CD4-positive, alpha-beta T cell treated with Interleukin-6 for 4 hours (primary cell): ENCODE measurements around the gene TMBIM1.

Experiments used
- DNase-seq: peaks from one replicate; pipeline ENCODE4 v3.0.0-alpha.2; 2020; ENCODE audit warnings: mixed read lengths

Gene TMBIM1

DNA sequence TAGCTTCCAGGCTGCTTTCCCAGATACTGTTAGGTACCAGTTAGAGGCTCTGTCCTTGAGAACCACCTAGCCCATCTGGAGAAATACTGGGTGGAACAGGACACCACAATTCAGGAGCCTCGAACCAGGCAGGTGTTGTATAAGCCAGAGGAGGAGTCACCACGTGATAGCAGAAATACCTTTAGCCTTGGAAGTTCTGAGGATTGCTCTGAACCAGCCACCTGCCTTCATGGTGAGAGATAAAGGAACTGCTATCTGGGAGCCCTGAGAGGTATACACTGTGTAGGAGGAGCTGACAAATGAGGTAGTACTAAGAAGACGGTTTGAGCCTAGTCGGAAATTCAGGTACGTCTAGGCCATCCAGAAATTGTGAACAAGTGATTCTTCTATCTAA lies 39.1 kb downstream of the TMBIM1 start:
- DNase-seq: no peak

DNA sequence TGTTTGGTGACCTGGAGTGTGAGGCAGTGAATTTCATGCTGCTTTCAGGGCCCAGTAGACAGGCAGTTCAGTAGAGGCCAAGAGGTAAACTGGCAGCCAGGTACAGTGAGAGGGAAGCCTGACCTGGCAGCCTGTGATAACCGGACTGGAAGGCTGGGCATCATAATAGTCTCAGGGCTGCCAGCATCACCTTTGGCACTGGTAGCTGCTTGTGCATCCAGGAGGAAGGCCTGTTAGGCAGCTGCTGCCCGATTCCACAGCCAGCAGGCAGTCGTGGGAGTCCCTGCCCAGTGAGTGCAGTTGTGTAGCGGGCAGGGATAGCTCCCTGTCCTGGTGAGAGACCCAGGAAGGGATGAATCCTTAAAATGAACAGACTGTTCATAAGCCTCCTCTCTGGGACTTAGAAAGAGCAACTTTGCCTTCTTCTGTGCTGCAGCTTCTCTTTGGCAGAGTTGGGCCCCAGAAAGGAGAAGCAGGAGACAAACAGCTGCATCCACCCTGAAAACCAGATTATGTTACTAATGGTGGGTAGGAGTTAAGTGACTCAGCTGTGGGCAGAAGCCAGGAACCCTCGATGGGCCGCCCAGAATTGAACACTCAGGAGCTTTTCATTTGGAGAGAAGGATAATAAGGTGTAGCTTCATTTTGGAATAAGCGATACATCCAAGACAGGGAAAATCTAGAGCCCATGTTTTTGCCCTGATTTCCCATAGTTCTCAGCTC lies 39.6 kb downstream of the TMBIM1 start:
- DNase-seq: no peak

DNA sequence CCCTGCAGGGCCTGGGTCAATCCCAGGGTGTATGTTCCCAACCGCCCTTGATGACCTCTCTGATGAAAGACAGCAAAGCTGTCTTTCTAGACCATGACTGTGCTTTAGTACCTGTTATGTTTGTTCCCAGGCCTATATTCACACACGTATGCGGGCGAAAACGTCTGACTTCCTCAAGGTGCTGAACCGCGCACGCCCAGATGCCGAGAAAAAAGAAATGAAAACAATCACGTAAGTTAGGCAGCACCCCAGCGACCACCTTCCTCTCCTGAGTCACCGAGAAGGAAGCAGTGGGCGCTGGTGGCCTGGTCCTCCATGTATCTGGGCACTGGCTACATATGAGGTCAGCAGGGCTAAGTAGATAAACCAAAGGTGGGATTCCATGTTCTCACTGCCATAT lies 42.6 kb downstream of the TMBIM1 start:
- no peak for DNase-seq

DNA sequence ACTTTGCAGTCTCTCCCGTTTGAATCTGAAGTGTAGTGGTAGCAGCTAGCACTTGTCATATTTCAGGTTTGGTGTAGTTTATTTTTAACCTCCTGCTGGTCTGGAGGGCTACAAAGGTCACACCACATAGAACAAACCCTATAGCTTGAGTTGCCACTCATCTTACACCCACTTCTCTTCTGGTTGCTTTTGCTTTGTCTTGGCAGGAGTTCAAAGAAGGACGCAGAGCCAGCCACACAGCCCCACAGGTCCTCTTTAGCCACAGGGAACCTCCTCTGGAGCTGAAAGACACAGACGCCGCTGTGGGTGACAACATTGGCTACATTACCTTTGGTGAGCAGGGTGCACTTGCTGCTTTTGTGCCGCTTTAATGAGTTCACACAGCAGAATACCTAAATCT lies 47.1 kb downstream of the TMBIM1 start:
- DNase-seq: no peak

DNA sequence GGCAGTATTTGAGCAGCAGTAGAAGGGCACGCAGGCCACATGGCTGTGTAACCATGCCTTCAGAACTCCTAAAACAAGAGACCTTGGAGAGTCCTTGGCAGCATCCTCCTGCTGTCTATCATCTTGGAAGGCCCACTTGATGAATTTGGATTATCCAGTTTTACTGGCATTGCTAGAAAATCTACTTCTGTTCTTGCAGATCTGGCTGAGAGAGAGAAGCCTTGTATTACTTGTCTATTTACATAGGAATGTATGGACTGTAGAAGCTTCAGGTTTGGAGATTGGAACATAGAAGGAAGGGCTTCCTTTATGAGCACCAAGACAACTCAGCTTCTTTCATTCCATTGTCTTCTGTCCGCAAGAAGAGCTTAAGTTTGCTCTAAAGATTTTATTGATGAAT lies 47.6 kb downstream of the TMBIM1 start:
- no peak for DNase-seq

DNA sequence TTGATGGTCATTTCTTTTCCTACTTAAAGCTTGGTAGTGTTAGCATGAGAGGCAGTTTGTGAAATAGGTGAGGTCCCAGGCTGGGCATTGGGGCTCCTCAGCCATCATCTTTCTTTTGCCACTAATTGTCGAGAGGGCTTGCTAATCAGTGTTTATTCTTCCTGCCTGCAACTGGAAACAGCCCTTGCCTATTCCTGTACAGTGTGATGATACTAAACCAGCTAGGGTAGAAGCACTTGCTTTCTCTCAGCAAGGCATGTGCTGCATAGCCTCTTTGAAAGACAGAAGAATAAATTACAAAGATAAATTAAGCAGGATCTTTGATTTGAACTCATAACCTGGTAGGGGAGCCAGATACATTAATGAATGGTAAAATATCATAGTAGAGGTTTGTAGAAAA lies 48.1 kb downstream of the TMBIM1 start:
- no peak for DNase-seq

DNA sequence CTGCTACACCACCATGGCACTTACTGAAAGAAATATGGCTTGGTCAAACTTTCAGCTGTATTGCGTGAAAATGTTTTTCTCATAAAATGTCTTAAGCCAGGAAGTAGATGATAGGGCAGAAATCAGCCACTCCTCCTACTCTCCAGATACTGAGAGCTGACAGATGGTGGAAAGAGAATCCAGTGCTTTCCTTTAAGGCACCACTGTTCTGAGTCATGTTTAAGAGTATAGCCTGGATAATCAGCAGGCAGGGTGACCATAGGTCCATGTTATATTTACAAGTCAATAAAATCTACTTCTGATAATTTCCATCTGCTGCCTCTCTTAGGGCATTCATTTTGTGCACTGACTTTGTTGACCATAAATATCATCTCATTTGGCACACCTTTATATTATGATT lies 53.4 kb downstream of the TMBIM1 start:
- DNase-seq: no peak

DNA sequence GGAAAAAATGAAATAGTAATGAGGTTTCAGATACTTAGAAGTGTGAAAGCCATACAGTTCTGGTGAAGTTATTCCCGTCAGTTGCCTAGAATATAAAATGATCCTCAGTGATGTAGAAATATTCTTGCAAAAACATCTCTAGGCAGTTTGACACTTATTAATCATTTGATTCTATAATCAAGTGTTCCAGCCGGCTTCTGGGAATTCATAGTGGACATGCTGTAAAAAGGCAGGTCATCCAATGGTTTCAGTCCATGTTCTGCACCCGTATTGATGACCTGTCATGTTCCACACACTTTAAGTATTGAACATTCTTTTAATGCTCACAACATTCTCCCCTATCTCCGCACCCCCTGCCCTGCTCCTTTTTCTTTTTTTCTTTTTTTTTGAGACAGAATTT lies 55.5 kb downstream of the TMBIM1 start:
- no peak for DNase-seq

DNA sequence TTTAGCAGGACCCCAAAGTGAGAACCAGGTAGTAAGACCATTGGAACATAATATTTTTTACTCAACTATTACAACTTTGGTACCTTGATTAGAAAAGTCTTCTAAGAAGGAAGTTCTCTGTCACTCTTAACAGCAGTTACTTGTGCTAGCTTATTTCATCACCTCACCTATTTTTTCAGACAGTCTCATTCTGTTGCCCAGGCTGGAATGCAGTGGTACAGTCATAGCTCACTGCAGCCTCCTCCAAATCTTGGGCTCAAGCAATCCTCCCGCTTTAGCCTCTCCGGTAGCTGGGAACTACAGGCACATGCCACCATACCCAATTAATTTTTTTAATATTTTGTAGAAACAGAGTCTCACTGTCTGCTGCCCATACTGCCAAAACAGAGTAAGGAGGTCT lies 57.3 kb downstream of the TMBIM1 start:
- no peak for DNase-seq

DNA sequence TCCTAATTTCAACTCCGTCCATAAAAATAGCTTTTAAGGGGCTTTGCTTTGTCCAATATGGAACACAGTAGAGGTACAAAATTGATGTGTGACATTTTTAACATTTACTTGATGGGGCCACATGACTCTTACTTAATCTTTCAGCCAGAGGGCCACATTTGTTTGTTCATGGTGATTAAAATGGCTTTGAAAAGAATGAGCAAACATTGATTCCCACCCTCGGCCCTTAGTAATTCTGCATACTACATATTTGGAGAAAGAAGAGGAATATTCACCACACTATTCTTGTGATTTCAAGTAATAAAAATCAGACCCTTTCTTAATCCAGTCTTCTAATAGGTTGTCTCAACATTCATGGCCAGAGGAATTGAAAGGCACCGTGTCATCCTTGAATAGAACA lies 57.8 kb downstream of the TMBIM1 start:
- DNase-seq: no peak

DNA sequence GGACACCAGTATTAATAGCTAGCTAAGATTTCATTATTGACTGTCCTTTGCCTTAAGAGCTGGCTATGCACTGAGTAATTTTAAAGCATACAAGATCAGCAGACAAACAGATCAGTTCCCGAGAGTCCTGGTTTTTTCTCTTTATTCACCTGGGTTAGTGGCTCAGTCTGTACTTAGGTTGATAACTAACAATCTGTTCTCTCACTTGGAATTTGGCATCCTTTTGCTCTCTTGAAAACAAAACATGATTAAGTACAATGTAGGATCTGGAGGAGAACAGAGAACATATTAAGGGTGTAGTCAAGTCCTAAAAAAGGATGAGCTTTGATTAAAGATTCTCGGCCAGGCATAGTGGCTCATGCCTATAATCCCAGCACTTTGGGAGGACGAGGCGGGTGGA lies 58.8 kb downstream of the TMBIM1 start:
- DNase-seq: no peak

DNA sequence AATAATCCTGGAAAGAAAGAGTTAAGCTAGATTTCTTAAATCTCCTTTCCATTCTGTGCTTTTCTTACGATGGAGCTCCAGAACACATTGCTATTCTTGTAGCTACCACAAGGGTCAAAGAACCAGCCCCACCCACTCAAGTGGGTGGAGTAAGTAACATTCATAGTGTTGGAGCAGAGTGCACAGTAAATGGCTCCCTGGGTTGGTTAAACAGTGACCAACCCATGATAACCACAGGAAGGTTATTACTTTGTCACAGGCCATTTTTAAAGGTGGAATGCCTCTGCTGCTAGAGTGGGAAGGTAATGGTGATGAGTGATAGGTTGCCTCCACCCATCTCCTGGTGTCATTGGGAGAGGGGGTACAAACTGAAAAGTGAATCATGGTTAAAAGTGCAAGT lies 61.4 kb downstream of the TMBIM1 start:
- DNase-seq: peak; percentile 31

DNA sequence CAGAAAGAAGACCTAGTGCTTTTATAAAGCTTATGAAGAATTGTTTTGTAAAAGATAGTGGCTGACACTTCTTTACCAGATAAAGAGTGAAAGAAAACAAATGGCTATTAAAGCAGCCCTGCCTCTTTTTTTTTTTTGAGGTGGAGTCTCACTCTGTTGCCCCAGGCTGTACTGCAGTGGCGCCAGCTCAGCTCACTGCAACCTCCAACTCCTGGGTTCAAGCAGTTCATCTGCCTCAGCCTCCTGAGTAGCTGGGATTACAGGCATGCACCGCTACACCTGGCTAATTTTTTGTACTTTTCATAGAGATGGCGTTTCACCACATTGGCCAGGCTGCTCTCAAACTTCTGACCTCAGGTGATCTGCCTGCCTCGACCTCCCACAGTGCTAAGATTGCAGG lies 62.5 kb downstream of the TMBIM1 start:
- DNase-seq: peak; percentile 40

DNA sequence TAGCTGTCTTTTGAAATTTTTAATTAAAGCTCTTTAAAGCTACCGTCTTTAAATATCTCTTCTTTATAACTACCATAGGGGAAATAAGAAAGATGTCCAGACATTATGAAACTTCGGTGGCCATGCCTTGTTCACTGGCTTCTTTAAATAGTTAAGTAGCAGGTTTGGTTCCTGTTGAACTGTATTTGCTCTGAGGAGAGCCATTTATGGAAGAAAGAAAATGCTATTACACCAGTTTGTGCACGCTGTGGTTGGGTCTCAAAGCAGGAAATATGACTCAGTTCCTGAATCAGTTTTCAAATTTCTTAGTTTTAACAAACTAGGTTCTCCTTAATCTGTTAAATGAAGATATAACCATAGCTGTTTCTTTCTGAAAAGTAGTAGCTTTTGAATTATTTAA lies 63.1 kb downstream of the TMBIM1 start:
- peak; percentile 56 for DNase-seq

DNA sequence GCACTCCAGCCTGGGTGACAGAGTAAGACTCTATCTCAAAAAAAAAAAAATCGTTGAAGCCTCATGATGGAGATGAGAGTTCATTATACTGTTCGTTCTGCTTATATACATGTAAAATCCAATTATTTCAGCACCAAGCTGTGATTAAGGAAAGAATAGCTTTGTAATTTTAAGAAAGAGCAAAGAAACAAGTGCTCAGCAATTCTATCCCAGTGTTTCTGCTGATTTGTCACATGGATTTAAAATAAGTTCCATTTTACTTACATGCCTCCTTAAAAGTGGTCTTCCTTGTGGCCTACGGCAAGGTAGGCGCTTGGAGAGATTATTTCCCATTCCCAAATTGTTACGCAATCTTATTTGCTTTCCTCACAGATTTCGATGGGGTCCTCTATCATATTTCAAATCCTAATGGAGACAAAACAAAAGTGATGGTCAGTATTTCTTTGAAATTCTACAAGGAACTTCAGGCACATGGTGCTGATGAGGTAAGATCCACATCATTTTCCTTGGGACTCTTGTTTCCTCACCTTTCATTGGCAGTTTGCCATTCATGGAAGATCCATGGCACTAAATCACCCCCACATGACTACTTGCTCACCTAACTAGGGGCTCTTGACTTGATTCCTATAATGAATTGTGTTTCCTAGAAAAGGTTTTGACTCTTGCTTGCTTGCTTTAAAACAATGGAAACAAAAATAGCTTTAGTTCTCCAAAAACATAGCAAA lies 63.8 kb downstream of the TMBIM1 start:
- DNase-seq: no peak

DNA sequence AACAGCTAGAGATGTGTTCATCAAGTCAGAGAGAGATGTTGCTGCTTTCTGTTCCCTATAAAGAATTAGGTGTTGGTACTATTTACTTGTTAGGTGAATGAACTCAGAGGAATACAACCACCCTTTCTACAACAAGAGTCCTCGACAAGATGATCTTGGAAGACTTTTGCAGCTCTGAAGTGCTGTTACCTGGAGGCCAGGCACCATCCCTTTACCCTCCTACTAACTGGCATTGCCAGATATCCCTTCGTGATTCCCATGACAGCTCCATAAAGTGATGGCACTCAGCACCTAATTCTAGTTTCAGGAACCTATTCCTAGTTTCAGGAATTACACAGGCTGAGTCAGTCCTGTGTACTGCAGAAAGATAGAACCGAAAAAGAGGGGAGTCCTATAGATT lies 65.4 kb downstream of the TMBIM1 start:
- DNase-seq: no peak
